ENCODE results near the gene ISM2. TPM values are rescaled to one million over a fixed set of nuclear protein-coding genes. Genes with fewer than 3 reads are reported as not detected.
A peak's percentile ranks its signal among the peaks of the same experiment; 100 is the strongest.

ISM2 gene
- total and polyA plus RNA-seq, 9 of the 15 experiments (the other 6 are each of a cell fraction or from before 2014, with no cell fraction given) = 0.08 to 0.11 TPM; not detected in 7

- no peak for TF ChIP-seq ZFPM2 (CRISPR knock-in tag; IDR thresholded peaks at IDR 0.05)
- TF ChIP-seq SRSF1 (IDR thresholded peaks at IDR 0.05; ENCODE audit: low read depth, low read length) = no peak
These were observed 20.6 kb downstream of the ISM2 start (continued) for GRCh38 chr14:77478029-77478428.

- H4K20me1 ChIP-seq (replicated peaks; ENCODE audit: control insufficient read depth, insufficient read depth, low read length) = no peaks in the 10 kb centered on the region
- ATAC-seq = peak; percentile 66
- H3K4me1 ChIP-seq (replicated peaks in 1 of 2; ENCODE audit: control insufficient read depth in 2 of 2, insufficient read depth in 2 of 2, low read length in 2 of 2) = peaks cover 0 to 8% of the 10 kb centered on the region in 2 experiments; a peak in 2 of 5 replicates
- H3K79me2 ChIP-seq (ENCODE audit: control insufficient read depth, insufficient read depth, low read length) = no peaks in the 10 kb centered on the region
- no peaks in the 10 kb centered on the region for H3K36me3 ChIP-seq (ENCODE audit: control insufficient read depth, insufficient read depth, low read length)
- H3K4me3 ChIP-seq = no peak overlapping the region
- no peak overlapping the region for H3K4me2 ChIP-seq (ENCODE audit: insufficient read depth, low read length)
- H3K27me3 ChIP-seq (ENCODE audit: control insufficient read depth in 2 of 2, insufficient read depth in 2 of 2, low read length in 2 of 2) = peaks cover 8 to 43% of the 10 kb centered on the region in 2 experiments; a peak in 4 of 5 replicates
- intact Hi-C loops (cut with micrococcal nuclease) (no loop called here), in situ Hi-C loops (cut with MboI) (no loop called here)
- WGBS (ENCODE audit: insufficient coverage, low coverage, missing lambda C conversion rate) = 14% methylated on average over 30 of the region's 35 CpGs
- H2AFZ ChIP-seq (ENCODE audit: low read depth, low read length) = no peak overlapping the region
- CTCF ChIA-PET (ENCODE audit: low intra/inter-chr PET ratio) = no interaction called here
- H3K9ac ChIP-seq (ENCODE audit: insufficient read depth in 1 of 2, low read depth in 2 of 2, low read length in 2 of 2) = no peak overlapping the region
- BruUV-seq (replicated peaks) = no TSS peak
- no peak for FAIRE-seq
- H3K27ac ChIP-seq (ENCODE audit: extremely low read depth, low read depth, low read length) = no peak overlapping the region
- no peaks in the 10 kb centered on the region for H3K9me3 ChIP-seq (replicated peaks; ENCODE audit: control insufficient read depth, insufficient read depth, low read depth, low read length)
- no peaks in the 10 kb centered on the region for H3K9me1 ChIP-seq (ENCODE audit: control insufficient read depth, insufficient read depth, low read length)
- POLR2A ChIA-PET = interaction anchor here (1.6 to 2.0 kb wide), 2 partner anchors 9 to 17 kb away, joined by 6 to 7 read pairs; partner anchors contain the start of gene AHSA1
- no peak for DNase-seq (ENCODE audit: extremely low read depth in 1 of 4, low spot score in 3 of 4)
- no peak for TF ChIP-seq UBTF (IDR thresholded peaks at IDR 0.05; ENCODE audit: borderline replicate concordance in 1 of 2, low read depth in 2 of 2, low read length in 2 of 2)
- no peak for TF ChIP-seq ZNF717 (CRISPR knock-in tag; IDR thresholded peaks at IDR 0.05)
- no peak for TF ChIP-seq EP400 (IDR thresholded peaks at IDR 0.05)
- TF ChIP-seq FOXK1 (CRISPR knock-in tag; IDR thresholded peaks at IDR 0.05; ENCODE audit: borderline replicate concordance) = no peak
- TF ChIP-seq L3MBTL2 (IDR thresholded peaks at IDR 0.05) = no peak
- TF ChIP-seq ATF1 (CRISPR knock-in tag; IDR thresholded peaks at IDR 0.05) = no peak
- TF ChIP-seq ATF1 (tag; IDR thresholded peaks at IDR 0.05) = no peak
- no peak for TF ChIP-seq RAD21 (CRISPR knock-in tag; conservative IDR thresholded peaks at IDR 0.05 in 1 of 2, IDR thresholded peaks at IDR 0.05 in 1 of 2)
- TF ChIP-seq ZBTB8A (IDR thresholded peaks at IDR 0.05; ENCODE audit: partially characterized antibody) = no peak
- no peak for TF ChIP-seq VEZF1 (CRISPR knock-in tag; IDR thresholded peaks at IDR 0.05)
- no peak for TF ChIP-seq BCLAF1 (IDR thresholded peaks at IDR 0.05; ENCODE audit: borderline replicate concordance in 1 of 2, control insufficient read depth in 1 of 2, low read depth in 2 of 2, low read length in 1 of 2)
These were observed 23.0 kb downstream of the ISM2 start for GRCh38 chr14:77475432-77476115.
